Measurements from ENCODE around the gene PGLYRP3. TPM values are rescaled to one million over a fixed set of nuclear protein-coding genes. Genes with fewer than 3 reads are reported as not detected.
"Not testable (repeated sequence)": the region's sequence is repeated elsewhere in the genome, so short reads cannot be mapped to it uniquely, and the experiment has no call there.

Gene PGLYRP3
- total RNA-seq, 1 donor from 2014 or later, result not detected

DNA sequence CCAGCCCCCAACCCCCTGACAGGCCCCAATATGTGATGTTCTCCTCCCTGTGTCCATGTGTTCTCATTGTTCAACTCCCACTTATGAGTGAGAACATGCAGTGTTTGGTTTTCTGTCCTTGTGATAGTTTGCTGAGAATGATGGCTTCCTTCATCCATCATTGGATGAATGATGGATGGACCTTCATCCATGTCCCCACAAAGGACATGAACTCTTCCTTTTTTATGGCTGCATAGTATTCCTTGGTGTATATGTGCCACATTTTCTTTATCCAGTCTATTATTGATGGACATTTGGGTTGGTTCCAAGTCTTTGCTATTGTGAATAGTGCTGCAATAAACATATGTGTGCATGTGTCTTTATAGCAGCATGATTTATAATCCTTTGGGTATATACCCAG lies 1.6 kb upstream of the PGLYRP3 start:
- not testable (repeated sequence) for DNase-seq (ENCODE audit: low spot score)

DNA sequence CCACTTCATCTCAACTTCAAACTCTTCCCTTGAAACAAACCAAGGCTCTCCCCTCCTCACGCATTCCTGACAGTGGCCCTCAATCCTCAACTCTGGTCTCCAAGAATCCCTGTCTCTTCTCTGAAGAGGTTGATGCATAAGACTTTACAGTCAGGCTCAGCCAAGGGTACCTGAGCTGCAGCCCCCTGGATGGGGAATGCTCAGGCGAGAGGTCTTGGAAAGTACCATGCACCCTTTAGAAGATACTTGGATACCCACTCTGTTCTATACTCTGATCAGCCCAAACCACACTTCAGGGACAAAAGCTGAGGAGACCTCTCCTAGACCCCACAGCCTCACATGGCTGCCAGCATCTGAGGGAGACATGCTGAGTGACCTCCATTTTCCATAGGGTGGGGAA lies 536 bp upstream of the PGLYRP3 start:
- no peak for DNase-seq (ENCODE audit: low spot score)

DNA sequence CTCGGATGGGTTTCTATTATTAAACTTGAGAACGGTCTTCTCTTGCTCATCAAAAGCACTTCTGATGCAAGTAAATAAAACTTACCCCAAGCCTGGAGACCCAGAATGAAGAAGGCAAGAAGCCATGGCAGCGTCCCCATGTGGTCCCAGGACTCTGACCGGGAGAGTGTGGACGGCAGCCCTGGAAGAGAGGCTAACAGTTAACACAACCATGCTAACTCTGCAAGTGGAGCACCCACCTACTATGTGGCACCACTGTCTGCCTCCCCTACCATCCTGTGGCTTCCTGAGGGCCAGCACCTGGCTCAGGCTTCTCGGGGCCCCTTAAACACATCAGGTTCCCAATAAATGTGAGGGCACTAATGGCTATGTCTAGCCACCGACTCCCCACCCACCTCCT lies 2.2 kb downstream of the PGLYRP3 start:
- no peak for DNase-seq (ENCODE audit: low spot score)

DNA sequence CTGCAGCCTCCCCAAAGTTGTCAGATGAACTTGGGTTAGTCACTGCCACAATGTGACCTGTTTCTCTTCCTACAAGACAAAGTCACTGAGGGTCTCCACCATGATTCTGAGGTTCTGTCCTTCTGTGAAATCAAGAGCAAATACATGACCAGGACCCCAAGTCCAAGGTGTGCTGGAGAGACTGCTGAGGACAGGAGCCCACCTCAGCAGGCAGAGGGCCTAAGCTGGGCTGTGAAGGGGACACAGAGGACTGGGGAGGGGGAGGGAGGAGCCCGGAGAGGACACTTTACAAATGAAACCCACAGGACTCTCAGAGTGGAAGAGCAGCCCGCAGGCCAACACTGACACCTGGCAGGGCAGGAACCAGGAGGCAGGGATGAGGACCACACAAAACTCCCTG lies 3.3 kb downstream of the PGLYRP3 start:
- DNase-seq (ENCODE audit: low spot score), result no peak

DNA sequence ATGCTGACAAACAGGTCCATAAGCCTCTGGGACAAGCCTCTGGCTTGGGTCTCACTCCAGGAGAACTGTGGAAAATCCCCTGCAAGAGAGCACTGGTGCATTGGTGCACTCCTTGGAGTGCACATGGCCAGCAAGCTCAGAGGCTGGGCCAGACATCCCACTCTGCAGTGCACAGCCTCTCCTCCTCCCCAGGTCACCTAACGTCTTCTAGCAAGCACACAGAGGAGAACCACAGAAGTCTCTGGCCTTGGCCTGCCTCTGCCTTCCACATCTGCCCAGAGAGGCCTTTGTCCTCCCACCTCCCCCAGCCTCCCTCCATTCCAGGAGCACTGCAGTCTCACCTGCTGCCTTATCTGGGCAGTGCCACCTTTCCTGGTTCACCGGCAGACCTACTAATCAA lies 4.2 kb downstream of the PGLYRP3 start:
- no peak for DNase-seq (ENCODE audit: low spot score)

DNA sequence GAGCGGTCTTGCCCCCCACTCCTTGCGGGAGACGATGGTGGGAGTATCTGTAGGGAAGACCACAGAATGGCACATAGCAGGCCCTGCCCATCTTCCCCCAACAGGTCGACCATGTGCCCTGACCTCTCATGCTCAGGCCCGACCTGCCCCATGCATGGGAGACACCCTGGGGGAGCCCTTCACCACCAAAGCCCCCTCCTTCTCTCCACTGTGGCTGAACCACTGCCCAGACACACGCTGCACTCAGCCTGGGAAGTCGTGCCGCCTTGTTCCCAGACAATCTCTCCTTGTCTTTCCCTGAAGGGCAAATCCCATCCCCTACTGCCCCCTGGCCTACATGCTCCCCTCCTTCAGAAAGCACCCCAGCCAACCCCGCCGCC lies 5.5 kb downstream of the PGLYRP3 start:
- no peak for DNase-seq (ENCODE audit: low spot score)

DNA sequence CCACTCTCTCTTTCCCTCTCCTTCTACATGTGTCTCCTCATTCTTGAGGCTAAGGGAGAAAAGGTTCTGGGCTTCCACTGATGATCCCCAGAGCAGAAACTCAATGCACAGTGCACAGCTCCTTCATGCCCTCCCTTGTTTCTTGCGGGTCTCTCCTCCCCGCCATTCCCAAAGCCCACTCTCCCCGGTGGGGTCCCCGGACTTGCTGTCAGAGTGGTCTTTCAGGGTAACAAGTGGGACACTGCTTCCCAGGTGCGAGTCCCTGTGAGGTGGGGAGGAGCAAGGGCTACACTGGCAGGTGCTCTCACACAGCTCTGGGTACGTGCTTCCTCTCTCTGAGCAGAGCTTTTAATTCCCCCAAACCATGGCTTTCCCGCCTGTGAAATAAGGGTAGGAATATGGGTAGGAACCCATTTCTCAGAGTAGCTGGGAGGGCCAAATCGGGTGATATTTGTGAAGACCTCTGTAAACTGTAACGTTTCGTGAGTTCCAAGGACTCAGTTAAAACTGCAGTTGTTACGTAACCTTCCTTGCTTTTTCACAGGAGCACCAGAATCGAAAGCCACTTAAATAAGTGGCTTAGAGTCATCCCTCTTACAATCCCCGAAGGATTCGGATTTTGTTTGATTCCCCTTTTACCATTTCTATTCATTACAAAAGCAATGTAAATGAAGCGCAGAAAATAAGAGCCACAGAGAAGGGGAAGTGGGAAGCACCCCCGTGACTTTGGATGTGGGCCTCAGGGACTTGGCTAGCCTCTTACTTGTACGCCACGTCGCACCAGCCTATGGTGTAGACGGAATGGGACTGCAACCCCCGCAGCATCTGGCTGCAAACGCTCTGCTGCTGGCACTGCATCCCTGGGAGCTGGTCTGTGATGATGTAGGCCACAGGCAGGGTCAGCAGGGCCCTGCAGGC lies 6.2 kb downstream of the PGLYRP3 start:
- no peak for DNase-seq (ENCODE audit: low spot score)

DNA sequence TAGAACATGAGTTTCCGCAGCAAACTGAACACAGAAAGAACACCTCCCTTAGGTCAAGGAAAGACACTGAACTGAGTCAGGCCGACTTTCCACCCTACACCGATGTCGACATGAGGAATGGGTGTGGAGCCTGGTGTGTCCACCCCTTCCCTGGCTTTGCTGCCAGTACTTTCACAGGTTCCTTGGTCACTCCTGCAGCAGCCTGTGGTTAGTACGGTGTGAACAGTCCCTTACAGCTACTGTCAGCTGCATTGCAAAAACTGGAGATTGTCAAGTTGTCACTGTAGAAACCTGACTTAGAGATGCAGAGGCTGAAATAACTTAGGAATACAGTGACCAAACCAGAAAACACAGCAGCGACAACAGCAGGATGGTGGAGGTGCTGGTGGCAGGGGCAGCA lies 7.1 kb downstream of the PGLYRP3 start:
- no peak for DNase-seq (ENCODE audit: low spot score)

DNA sequence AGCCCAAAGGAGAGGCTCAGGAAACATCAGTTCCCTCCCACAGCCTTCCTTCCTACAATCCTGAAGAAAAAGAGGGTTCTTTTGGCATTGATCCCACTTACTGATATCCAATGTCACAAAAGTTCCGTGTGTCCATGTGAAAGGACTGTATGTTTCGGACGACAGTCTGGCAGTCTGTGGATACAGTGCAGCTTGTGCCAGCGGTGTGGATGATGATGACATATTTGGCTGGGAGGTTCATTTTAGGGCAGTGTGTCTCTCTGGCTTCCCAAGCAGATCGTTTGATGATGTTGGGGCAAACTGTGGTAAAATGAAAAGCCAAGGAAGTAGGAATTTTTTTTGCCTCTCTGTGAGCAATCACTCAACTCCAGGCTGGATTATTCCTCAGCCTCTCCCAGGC lies 10.4 kb downstream of the PGLYRP3 start:
- no peak for DNase-seq (ENCODE audit: low spot score)

DNA sequence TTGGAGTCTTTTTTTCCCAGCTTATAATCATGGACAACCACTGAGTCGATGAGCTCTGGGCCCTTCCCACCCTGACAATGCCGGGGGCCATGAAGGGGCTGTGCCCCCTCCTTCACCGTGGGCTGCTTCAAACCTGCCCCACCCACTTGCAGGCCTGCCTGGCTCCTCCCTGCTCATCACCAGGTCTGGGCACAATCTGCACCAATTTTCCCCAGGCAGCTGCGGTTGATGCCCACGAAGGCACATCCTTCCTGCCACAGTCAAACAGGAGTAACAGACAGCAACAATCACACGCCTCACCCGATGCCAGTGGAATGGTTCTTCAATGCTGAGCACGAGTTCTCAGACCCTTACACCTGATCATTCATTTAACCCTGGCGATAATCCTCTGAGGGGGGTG lies 18.9 kb downstream of the PGLYRP3 start:
- DNase-seq (ENCODE audit: low spot score), result no peak

DNA sequence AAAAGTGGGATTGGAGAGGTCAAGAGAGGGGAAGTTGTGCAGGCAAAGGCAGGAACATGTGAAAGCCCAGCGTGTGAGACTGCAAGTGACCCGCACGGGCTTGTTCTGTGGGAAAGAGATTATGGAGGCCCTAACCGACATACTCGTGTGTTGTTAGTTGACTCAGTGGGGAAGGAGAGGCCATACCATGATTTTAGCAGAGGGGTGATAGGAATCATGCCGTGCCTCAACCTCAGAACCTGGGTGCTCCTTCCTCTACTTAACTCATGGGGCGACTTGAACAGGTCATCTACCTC lies 19.3 kb downstream of the PGLYRP3 start:
- no peak for DNase-seq (ENCODE audit: low spot score)

DNA sequence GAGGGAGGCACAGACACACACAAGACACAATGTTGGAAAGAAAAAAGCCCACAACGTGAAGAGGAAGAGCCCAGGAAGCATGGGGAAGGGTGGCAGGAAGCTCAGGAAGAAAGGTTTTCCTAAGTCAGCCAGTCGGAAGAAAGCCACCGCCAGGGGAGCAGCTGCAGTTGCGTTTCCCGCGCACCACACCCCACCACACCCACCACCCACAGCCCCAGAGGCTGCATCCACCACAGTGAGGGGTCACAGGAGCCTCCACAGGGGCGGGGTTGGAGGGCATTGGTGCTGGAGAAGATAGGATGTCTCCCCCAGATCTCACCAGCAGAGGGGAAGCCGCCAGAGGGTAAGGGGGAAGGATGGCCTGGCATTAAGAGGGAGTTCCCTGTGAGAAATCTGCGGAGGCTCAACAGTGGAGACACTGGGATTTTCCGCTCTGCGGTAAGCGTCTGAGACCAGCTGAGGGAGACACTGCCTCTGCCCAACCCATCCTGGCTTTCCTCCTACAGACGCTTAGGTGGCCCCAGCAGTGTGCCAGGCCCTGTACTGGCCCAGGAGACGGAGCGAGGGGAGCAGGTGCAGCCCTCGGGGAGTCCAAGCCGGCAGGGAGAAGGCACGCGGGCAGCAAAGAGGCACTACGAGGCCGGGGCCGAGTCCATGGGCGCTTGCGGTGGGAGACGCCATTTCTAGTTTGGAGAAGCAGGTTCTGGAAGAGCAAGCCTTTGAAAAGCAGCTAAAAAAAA lies 19.8 kb downstream of the PGLYRP3 start:
- DNase-seq (ENCODE audit: low spot score), result no peak

DNA sequence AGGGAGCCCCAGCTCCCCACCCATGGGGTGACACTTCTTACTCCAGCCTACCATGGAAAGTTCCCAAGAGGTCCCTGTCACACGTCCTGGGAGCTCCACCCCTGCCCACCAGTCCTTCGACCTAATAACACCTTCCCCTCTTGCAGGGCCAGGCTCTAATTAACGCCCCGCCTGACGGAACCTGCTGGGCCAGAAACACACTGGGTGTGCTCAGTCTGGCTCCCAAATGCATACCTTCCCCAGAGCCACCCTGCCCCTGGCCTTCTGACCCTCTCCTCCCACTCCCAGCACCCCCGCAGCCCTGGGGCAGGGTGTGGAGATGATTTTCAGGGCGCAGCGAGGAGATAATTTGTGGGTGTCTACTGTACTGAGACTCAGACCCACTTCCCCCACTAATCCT lies 20.6 kb downstream of the PGLYRP3 start:
- no peak for DNase-seq (ENCODE audit: low spot score)

DNA sequence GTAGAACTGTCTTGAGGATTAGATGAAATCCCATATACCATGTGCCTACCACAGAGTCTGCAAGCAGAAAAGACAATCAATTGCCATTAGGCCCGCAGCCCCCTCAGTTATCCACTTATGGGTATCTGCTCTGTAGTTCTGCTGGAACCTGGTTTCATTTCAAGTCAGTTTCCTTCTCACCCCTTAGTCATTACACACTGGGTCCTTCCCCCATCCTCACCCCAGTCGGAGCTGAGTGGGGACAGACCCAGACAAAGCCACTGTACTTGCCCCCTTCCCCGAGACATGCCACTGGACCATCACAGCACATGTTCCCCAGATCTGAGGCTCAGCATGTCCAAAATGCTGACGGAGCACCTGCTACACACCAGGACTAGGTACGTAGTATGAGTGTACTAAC lies 21.2 kb downstream of the PGLYRP3 start:
- DNase-seq (ENCODE audit: low spot score), result no peak

DNA sequence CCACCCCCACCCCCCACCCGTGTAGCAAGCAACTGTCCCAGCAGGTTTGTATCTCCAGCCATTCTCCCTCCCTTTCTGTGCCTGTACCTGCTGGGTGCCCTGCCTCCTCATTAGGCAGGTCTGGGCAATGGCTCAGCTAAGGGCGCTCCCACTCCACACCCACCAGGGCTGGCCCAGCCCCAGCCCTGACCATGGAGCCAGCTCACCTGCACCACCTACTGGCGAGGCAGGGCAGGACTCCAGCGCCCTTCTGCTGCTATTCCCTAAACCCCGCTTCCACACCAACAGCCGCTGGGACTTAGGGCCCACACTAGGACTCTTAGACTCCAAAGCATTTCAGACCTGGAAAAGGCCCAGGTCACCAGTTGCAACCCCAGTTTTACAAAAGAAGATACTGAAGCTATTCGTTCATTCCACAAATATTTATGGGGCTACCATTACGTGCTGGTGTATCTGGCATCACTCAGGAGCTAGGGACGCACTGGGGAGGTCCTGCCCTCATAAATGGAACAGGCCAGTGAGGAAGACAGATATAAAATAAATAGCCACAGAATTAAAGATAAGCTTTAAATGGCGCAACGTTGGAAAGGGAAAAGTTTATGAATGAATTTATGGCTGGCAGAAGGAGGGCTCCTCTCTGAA lies 24.0 kb downstream of the PGLYRP3 start:
- peak; percentile 54 for DNase-seq (ENCODE audit: low spot score)

DNA sequence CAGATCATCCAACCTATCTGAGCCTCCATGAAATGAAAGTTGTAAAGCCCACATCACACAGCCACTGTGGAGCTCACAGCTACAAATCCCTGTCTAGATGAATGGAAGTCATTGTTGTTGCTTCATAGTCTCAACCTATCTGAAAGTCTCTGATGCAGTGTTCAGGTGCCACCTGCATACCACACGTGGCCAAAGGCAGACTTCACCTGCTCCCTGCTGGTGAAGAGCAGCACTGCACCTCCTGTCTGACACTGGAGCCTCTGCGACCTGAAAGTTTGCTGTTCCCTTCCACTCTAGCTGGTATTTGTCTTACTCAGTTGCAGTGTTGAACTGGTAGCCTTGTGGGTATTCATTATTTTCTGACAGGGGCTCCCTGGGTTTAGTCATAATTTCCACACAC lies 34.9 kb downstream of the PGLYRP3 start:
- no peak for DNase-seq (ENCODE audit: low spot score)

DNA sequence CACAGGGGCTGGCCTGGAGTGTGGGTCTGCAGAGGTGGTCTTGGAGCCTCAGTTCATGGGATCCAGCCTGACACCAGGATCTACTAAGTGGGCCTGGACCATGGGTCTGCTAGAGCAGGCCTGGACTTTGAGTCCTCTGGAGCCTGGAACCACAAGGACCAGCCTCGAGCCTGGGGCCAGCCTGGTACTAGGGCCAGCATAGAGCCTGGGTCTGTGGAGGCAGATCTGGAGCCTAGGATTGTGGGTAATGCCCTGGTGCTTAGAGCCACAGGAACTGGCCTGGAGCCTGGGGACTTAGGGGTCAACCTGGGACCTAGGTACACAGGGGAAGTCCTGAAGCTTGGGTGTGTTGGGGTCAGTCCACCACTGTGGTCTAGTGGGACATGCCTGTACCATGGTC lies 40.6 kb downstream of the PGLYRP3 start:
- no peak for DNase-seq (ENCODE audit: low spot score)

DNA sequence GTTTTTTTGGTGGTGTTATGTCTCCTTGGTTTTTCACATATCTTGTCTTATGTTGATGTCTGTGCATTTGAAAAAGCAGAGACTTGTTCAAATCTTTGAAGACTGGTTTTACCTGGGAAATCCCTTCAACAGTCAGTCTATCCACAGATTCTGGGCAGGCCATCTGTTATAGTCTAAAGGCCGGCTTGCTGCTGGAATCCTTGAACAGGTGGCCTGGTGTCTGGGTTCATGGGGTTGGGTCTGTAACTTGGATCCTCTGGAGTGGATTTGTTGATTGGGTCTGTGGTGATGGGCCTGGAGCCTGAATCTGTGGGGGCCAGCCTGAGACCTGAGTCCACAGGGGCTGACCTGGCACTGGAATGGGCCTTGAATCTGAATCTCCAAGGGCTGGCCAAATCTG lies 41.0 kb downstream of the PGLYRP3 start:
- no peak for DNase-seq (ENCODE audit: low spot score)

DNA sequence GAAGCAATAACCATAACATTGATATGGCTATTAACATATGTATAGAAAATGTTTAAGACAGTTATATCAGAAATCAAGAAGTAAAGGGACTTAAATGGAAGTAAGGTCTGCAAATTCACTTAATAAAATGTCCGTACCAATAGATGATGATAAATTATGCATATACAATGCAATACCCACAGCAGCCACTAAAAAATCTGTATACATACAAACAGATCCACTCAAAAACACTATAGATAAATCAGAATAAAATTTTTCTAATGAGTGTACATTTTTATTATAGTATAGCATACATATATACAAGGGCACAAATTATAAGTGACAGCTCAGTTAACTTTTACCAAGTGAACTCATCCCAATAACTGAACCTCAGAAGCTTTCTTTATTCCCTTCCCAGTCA lies 47.3 kb downstream of the PGLYRP3 start:
- DNase-seq (ENCODE audit: low spot score), result no peak

DNA sequence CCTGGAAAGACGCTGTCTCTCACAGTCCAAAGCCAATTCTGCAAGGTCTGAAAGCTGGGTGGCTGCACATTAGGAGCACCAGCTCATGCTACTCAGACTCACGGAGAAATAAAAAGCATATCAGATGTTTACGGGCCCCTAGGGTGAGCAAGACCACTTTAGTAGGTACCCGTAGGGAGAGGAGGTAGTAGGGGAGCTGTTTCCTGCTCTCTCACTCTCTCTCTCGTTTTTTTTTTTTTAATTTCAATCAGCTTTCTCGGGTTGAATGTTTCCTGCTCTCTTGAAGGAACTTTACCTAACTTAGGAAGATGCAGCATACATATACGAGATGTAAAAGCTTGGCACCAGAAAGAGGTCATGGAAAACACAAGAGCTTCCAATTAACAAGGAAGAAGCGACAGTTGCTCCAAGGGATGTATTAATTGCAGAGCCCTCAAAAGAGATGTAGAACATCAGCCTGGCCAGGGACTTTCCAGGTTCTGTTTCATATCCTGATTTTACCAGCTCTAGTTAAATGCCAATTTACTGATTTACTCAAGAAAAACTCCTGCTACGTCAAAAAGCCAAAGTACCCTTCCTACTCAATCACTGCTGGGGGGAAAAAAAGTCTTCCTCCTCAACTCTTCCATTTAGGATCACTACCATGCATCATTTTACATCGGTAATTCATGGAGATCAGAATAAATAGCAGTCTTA lies 50.1 kb downstream of the PGLYRP3 start:
- no peak for DNase-seq (ENCODE audit: low spot score)

DNA sequence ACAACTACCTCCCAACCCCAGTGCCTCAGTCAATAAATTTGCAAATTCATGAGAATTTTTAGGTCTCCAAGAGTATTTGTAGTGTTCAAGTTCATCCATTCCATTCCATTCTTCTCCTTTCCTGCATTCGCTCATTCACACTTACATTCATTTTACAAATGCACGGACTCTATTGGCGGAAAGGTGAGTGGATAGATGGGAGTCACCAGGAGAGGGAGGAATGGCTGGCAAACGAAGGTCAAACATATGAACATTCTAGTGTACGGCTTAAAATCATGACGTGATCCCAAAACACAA lies 50.7 kb downstream of the PGLYRP3 start:
- no peak for DNase-seq (ENCODE audit: low spot score)

DNA sequence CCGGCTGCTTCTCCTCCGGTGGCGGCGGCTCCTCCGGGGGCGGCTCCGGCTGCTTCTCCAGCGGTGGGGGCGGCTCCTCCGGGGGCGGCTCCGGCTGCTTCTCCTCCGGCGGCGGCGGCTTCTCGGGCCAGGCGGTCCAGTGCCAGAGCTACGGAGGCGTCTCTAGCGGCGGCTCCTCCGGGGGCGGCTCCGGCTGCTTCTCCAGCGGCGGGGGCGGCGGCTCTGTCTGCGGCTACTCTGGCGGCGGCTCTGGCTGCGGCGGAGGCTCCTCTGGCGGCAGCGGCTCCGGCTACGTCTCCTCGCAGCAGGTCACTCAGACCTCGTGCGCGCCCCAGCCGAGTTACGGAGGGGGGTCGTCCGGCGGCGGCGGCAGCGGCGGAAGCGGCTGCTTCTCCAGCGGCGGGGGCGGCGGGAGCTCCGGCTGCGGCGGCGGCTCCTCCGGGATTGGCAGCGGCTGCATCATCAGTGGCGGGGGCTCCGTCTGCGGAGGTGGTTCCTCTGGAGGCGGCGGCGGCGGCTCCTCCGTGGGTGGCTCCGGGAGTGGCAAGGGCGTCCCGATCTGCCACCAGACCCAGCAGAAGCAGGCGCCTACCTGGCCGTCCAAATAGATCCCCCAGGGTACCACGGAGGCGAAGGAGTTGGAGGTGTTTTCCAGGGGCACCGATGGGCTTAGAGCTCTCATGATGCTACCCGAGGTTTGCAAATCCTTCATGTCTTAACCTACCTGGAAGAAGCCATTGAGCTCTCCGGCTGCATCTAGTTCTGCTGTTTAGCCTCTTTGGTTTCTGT lies 51.3 kb downstream of the PGLYRP3 start:
- no peak for DNase-seq (ENCODE audit: low spot score)

All from ureter (tissue), 1 donor.